Measurements from ENCODE around the gene SPHKAP.

- TF ChIP-seq POLR2A (IDR thresholded peaks at IDR 0.05) (no peak), CTCF (IDR thresholded peaks at IDR 0.05) (no peak)
Measured at GRCh38 chr2:228016402-228016801, 165.1 kb downstream of the SPHKAP start.

All from right lobe of liver (tissue), 4 donors.